Thoracic aorta (tissue), 2 donors: ENCODE measurements around the gene CEP112. TPM values are rescaled to one million over a fixed set of nuclear protein-coding genes. Genes with fewer than 3 reads are reported as not detected.
A peak's percentile ranks its signal among the peaks of the same experiment; 100 is the strongest.

Experiments
- ATAC-seq: fragments of 150-250 bp; one replicate; pipeline ENCODE4 v1.8.0; 2017; ENCODE audit warnings: low read depth; ENCODE audit not compliant: insufficient number of reproducible peaks, low FRiP score
- DNase-seq: peaks from one replicate; pipeline ENCODE4 v3.0.0-alpha.2; 2020; ENCODE audit warnings: low spot score
- H3K27ac ChIP-seq, 2 donors: fragments of 200-600 bp; sonication (generic); 1 replicate in 1 of 2; 2 replicates in 1 of 2; pipeline ENCODE4 v1.5.1; 2016; ENCODE audit warnings: mild to moderate bottlenecking in 2 of 2, moderate library complexity in 2 of 2
- H3K27me3 ChIP-seq: fragments of 200-600 bp; sonication (generic); replicated peaks from 2 replicates; pipeline ENCODE4 v1.6.0; 2016; ENCODE audit warnings: mild to moderate bottlenecking; ENCODE audit not compliant: insufficient read depth
- H3K36me3 ChIP-seq: fragments of 200-600 bp; sonication (generic); one replicate; pipeline ENCODE4 v1.5.1; 2016
- H3K4me1 ChIP-seq, 2 donors: fragments of 200-600 bp; sonication (generic); 1 replicate in 1 of 2; 2 replicates in 1 of 2; pipeline versions ENCODE4 v1.5.1 to v1.6.0; 2016; ENCODE audit warnings: low read depth in 2 of 2, mild to moderate bottlenecking in 1 of 2; ENCODE audit not compliant: control insufficient read depth in 1 of 2
- H3K4me3 ChIP-seq: fragments of 200-600 bp; sonication (generic); 2 replicates; pipeline ENCODE4 v1.5.1; 2016; ENCODE audit warnings: mild to moderate bottlenecking
- H3K9me3 ChIP-seq: fragments of 200-600 bp; sonication (generic); 2 replicates; pipeline ENCODE4 v1.5.1; 2016
- CTCF ChIP-seq: fragments of 200-600 bp; sonication (generic); IDR thresholded peaks from one replicate; pipeline ENCODE4 v1.5.1; 2019; ENCODE audit warnings: antibody characterized with exemption
- total RNA-seq, 2 donors: library from RNA; depleted of rRNA; stranded (reverse); fragments of >200 nt; gene quantifications; one replicate each; pipeline versions ENCODE4 v1.1.0 to v1.2.3, GENCODE V29; 2016

CEP112 gene
- total RNA-seq, 2 donors from 2014 or later = 13.4 to 19.0 TPM

GRCh38 chr17:65745241-65745640 is 446.7 kb downstream of the CEP112 start:
- no peaks in the 10 kb centered on the region for H3K9me3 ChIP-seq
- no peaks in the 10 kb centered on the region for H3K27me3 ChIP-seq
- no peak overlapping the region for H3K4me3 ChIP-seq
- no peak for ATAC-seq
- no peak overlapping the region for H3K27ac ChIP-seq
- TF ChIP-seq CTCF = no peak
- H3K36me3 ChIP-seq = no peaks in the 10 kb centered on the region
- H3K4me1 ChIP-seq = peaks cover 13 to 15% of the 10 kb centered on the region in 2 donors
- no peak for DNase-seq

DNA sequence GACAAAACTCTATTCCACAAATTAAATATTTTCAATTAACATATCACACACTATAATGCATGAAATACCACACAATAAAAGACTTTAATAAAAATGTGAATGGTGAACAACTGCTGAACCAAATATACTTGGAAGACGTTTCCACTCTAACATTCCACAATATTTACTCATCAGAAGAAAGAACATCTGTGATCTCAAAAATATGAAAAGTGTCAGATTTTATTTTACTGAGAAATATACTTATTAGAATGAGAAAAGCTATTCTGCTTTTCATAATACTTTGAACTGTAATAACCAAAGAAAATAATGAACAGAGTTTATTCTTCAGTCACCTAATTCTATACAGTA is 448.7 kb downstream of the CEP112 start:
- no peak overlapping the region for H3K4me3 ChIP-seq
- no peaks in the 10 kb centered on the region for H3K27me3 ChIP-seq
- DNase-seq = no peak
- no peak for TF ChIP-seq CTCF
- peaks cover 6% of the 10 kb centered on the region for H3K9me3 ChIP-seq
- ATAC-seq = no peak
- no peaks in the 10 kb centered on the region for H3K36me3 ChIP-seq
- no peak overlapping the region for H3K27ac ChIP-seq
- peaks cover 13 to 15% of the 10 kb centered on the region in 2 donors for H3K4me1 ChIP-seq

GRCh38 chr17:65742403-65743307 is 449.3 kb downstream of the CEP112 start:
- no peak overlapping the region for H3K27ac ChIP-seq
- peaks cover 13 to 15% of the 10 kb centered on the region in 2 donors for H3K4me1 ChIP-seq
- no peak for TF ChIP-seq CTCF
- no peak for ATAC-seq
- DNase-seq = no peak
- no peaks in the 10 kb centered on the region for H3K27me3 ChIP-seq
- peak overlapping the region; percentile 21 for H3K4me3 ChIP-seq
- H3K9me3 ChIP-seq = peaks cover 6% of the 10 kb centered on the region
- H3K36me3 ChIP-seq = no peaks in the 10 kb centered on the region

DNA sequence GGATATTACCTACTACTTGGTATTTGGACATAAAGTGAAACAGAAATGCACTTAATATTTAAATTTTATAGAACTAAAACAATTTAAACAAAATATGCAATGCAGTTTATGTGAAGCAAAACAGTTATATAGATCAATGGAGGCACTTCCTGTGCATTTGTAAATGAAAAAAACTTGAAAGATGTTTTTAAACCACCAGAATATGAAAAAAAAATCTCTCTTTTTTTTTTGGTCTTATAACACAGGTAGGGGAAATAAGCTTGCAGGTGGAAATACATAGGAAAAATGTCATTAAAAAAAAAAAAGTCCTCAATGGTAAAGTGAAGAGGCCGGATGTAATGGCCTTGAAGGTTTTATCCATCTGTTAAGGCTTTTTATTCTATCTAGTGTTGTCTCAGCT is 450.2 kb downstream of the CEP112 start:
- TF ChIP-seq CTCF = no peak
- DNase-seq (no peak), ATAC-seq (no peak)
- Histone ChIP-seq H3K4me1 (peaks cover 13 to 15% of the 10 kb centered on the region in 2 donors), H3K36me3 (no peaks in the 10 kb centered on the region), H3K27me3 (no peaks in the 10 kb centered on the region), H3K4me3 (no peak overlapping the region), H3K9me3 (peaks cover 6% of the 10 kb centered on the region), H3K27ac (no peak overlapping the region)

- no peak for TF ChIP-seq CTCF
- DNase-seq = no peak
- peaks cover 13 to 15% of the 10 kb centered on the region in 2 donors for H3K4me1 ChIP-seq
- no peak overlapping the region for H3K4me3 ChIP-seq
- H3K9me3 ChIP-seq = peaks cover 6% of the 10 kb centered on the region
- no peak for ATAC-seq
- no peak overlapping the region for H3K27ac ChIP-seq
- H3K27me3 ChIP-seq = no peaks in the 10 kb centered on the region
- H3K36me3 ChIP-seq = no peaks in the 10 kb centered on the region
These were observed 452.9 kb downstream of the CEP112 start for GRCh38 chr17:65739034-65739433.
